Endothelial cell of umbilical vein (primary cell): ENCODE measurements around the gene PRKCD. TPM values are rescaled to one million over a fixed set of nuclear protein-coding genes. Genes with fewer than 3 reads are reported as not detected.

Experiments used
- BruUV-seq: library from RNA; stranded (reverse); fragments of 400-500 nt; replicated peaks from 2 replicates; lab custom pipeline; 2021; lab: Mats Ljungman, UMichigan
- CTCF ChIA-PET: fragments of 300-600, 350-600 bp; sonication (Branson Sonifier 250); formaldehyde crosslinking; loops from one replicate; lab custom pipeline; 2021; ENCODE audit warnings: antibody characterized with exemption, inconsistent platforms; lab: Charles Lee
- POLR2A ChIA-PET: fragments of 300-600, 350-600 bp; sonication (Branson Sonifier 250); formaldehyde crosslinking; loops from one replicate; lab custom pipeline; 2021; ENCODE audit warnings: antibody characterized with exemption, inconsistent platforms; lab: Charles Lee
- DNase-seq: peaks from one replicate; pipeline ENCODE4 v3.0.0-alpha.2; 2011; ENCODE audit warnings: low read depth, low spot score
- FAIRE-seq: peaks from 2 replicates; lab custom pipeline; 2011; peaks lifted over from hg19 to GRCh38; lab: Jason Lieb, UNC
- H2AFZ ChIP-seq: 2 replicates; pipeline ENCODE4 v1.6.0; 2012; ENCODE audit warnings: low read depth, low read length, control low read depth, inconsistent platforms
- H3K27ac ChIP-seq: 2 replicates; pipeline ENCODE4 v1.5.1; 2011; ENCODE audit warnings: low read depth, mild to moderate bottlenecking, control low read depth, low read length, moderate library complexity; ENCODE audit not compliant: insufficient read depth
- H3K27me3 ChIP-seq, 2 experiments: 2 replicates each; pipeline versions ENCODE4 v1.6.0 to v1.6.1; 2011; ENCODE audit warnings: low read length in 2 of 2, mixed read lengths in 1 of 2; ENCODE audit not compliant: control insufficient read depth in 2 of 2, insufficient read depth in 2 of 2
- H3K36me3 ChIP-seq, 2 experiments: 2 replicates in 1 of 2; 3 replicates in 1 of 2; pipeline ENCODE4 v1.5.1; 2011; ENCODE audit warnings: low read length in 2 of 2, mild to moderate bottlenecking in 1 of 2, moderate library complexity in 1 of 2; ENCODE audit not compliant: control insufficient read depth in 2 of 2, insufficient read depth in 2 of 2; ENCODE audit errors: extremely low read depth in 1 of 2
- H3K4me1 ChIP-seq: 3 replicates; pipeline ENCODE4 v1.5.1; 2011; ENCODE audit warnings: mild to moderate bottlenecking, low read length; ENCODE audit not compliant: control insufficient read depth, insufficient read depth; ENCODE audit errors: extremely low read depth
- H3K4me2 ChIP-seq: 2 replicates; pipeline ENCODE4 v1.6.1; 2011; ENCODE audit warnings: low read length, control low read depth, mixed read lengths; ENCODE audit not compliant: insufficient read depth
- H3K4me3 ChIP-seq, 3 experiments: fragments of 200-600 bp in 1 of 3; sonication (generic), shearing (Covaris generic) in 1 of 3; replicated peaks in 1 of 3; 2 replicates each; pipeline ENCODE4 v1.5.1; 2011 to 2016; ENCODE audit warnings: control low read depth in 3 of 3, low read length in 3 of 3, mild to moderate bottlenecking in 2 of 3, inconsistent platforms in 1 of 3, low read depth in 1 of 3, moderate library complexity in 1 of 3; ENCODE audit not compliant: insufficient read depth in 1 of 3
- H3K79me2 ChIP-seq: 2 replicates; pipeline ENCODE4 v1.6.0; 2012; ENCODE audit warnings: low read length, inconsistent platforms; ENCODE audit not compliant: control insufficient read depth, insufficient read depth
- H3K9ac ChIP-seq: replicated peaks from 2 replicates; pipeline ENCODE3; 2011; ENCODE audit warnings: low read length, control low read depth; ENCODE audit not compliant: insufficient read depth; ENCODE audit errors: extremely low read depth
- H3K9me1 ChIP-seq: replicated peaks from 3 replicates; pipeline ENCODE4 v1.6.0; 2011; ENCODE audit warnings: mild to moderate bottlenecking, low read length; ENCODE audit not compliant: control insufficient read depth, insufficient read depth; ENCODE audit errors: extremely low read depth
- H3K9me3 ChIP-seq: replicated peaks from 2 replicates; pipeline ENCODE4 v1.5.1; 2012; ENCODE audit warnings: low read length, inconsistent platforms; ENCODE audit not compliant: control insufficient read depth, insufficient read depth
- H4K20me1 ChIP-seq: replicated peaks from 2 replicates; pipeline ENCODE3; 2011; ENCODE audit warnings: mild to moderate bottlenecking, low read length; ENCODE audit not compliant: control insufficient read depth, insufficient read depth; ENCODE audit errors: extremely low read depth
- EZH2 ChIP-seq: IDR thresholded peaks from 2 replicates; pipeline ENCODE4 v1.6.1; 2012; ENCODE audit warnings: borderline replicate concordance, low read depth, mild to moderate bottlenecking, moderate library complexity, low read length, inconsistent platforms; ENCODE audit not compliant: severe bottlenecking
- FOS ChIP-seq: IDR thresholded peaks from 2 replicates; pipeline ENCODE4 v1.6.1; 2011; ENCODE audit warnings: mild to moderate bottlenecking, low read length, moderate library complexity, borderline replicate concordance; ENCODE audit not compliant: insufficient read depth
- GATA2 ChIP-seq: IDR thresholded peaks from 2 replicates; pipeline ENCODE4 v1.7.0; 2011; ENCODE audit warnings: low read depth, mild to moderate bottlenecking, moderate library complexity, mixed read lengths, low read length; ENCODE audit not compliant: insufficient read length, insufficient read depth
- JUN ChIP-seq: IDR thresholded peaks from 2 replicates; pipeline ENCODE4 v1.6.1; 2011; ENCODE audit warnings: borderline replicate concordance, low read depth; ENCODE audit not compliant: insufficient read length, insufficient read depth
- MAX ChIP-seq: IDR thresholded peaks from 2 replicates; pipeline ENCODE4 v1.6.1; 2011; ENCODE audit not compliant: insufficient read depth, insufficient read length
- MYC ChIP-seq: IDR thresholded peaks from one replicate; pipeline ENCODE4 v1.6.1; 2011; ENCODE audit warnings: mild to moderate bottlenecking, low read depth, low read length
- POLR2A ChIP-seq: IDR thresholded peaks from 2 replicates; pipeline ENCODE4 v1.6.1; 2012; ENCODE audit warnings: low read depth, mild to moderate bottlenecking, control low read depth, low read length
- POLR2AphosphoS5 ChIP-seq: IDR thresholded peaks from 2 replicates; pipeline ENCODE4 v1.6.1; 2012; ENCODE audit warnings: low read depth, mild to moderate bottlenecking, control low read depth, low read length, moderate library complexity; ENCODE audit not compliant: insufficient read depth
- dilution Hi-C: fragments of 300-500 bp; cut with MboI; formaldehyde crosslinking; loops from one replicate; pipeline ENCODE4 v1.15.0; 2019; ENCODE audit warnings: low sequenced_read_pairs; ENCODE audit not compliant: extremely low pct_ligation_motif_present
- intact Hi-C: fragments of 100-400 bp; cut with micrococcal nuclease; formaldehyde crosslinking; loops from one replicate; pipeline ENCODE4 v1.10.0; 2022
- polyA plus RNA-seq, 4 experiments: library from polyadenylated mRNA; depleted of rRNA in 3 of 4; stranded (reverse) in 3 of 4; unstranded in 1 of 4; fragments of >200 nt; gene quantifications; 2 replicates each; pipeline versions ENCODE4 v1.2.1 to v1.2.3, GENCODE V29; 2011 to 2012; ENCODE audit warnings: missing spikeins in 1 of 4
- total RNA-seq: library from RNA; stranded (reverse); gene quantifications from 2 replicates; pipeline ENCODE4 v1.2.3, GENCODE V29; 2021
- TF ChIP-seq, protein P1 (sequence below), 2 donors: IDR thresholded peaks; 1 replicate in 1 of 2; 2 replicates in 1 of 2; pipeline ENCODE4 v1.5.1; 2011; ENCODE audit warnings: low read length in 2 of 2, mild to moderate bottlenecking in 2 of 2, moderate library complexity in 2 of 2, control low read depth in 1 of 2, inconsistent platforms in 1 of 2, low read depth in 1 of 2; ENCODE audit not compliant: insufficient read depth in 1 of 2; ENCODE audit errors: extremely low read depth in 1 of 2

PRKCD gene
- total and polyA plus RNA-seq, 2 donors (not counting 3 experiments of a cell fraction or from before 2014, with no cell fraction given): 15.5 to 19.0 TPM

DNA sequence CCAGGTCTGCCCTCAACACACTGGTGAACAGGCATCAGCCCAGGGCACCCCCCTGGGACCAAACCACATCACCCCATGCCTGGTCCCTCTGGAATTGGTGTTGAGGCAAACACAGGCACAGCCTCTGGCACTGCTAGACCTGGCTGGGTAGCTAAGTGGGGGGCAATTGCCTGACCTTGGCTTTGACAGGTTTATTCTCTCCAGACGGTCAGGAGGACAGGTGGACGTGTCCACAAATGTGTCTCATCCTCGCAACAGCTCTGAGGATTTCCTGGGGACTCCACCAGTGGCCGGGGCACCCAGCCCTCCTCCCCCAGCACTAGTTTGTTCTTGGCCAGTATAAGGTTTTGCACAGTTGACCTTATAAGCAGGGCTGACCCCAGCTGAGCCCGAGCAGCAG lies 63.5 kb downstream of the PRKCD start:
- Histone ChIP-seq H4K20me1 (no peaks in the 10 kb centered on the region), H3K9me1 (no peaks in the 10 kb centered on the region), H3K4me1 (no peaks in the 10 kb centered on the region), H3K79me2 (peaks cover 2% of the 10 kb centered on the region), H3K36me3 (peaks cover 46 to 55% of the 10 kb centered on the region in 2 experiments), H3K9ac (no peak overlapping the region), H3K4me2 (no peak overlapping the region), H3K27ac (no peak overlapping the region), H3K9me3 (no peaks in the 10 kb centered on the region), H3K4me3 (no peak overlapping the region), H2AFZ (no peak overlapping the region), H3K27me3 (no peaks in the 10 kb centered on the region)
- dilution Hi-C loops: no loop called here
- no TSS peak for BruUV-seq
- FAIRE-seq (no peak), DNase-seq (no peak)
- no peak for TF ChIP-seq FOS
- no peak for TF ChIP-seq MAX
- TF ChIP-seq, protein P1, sequence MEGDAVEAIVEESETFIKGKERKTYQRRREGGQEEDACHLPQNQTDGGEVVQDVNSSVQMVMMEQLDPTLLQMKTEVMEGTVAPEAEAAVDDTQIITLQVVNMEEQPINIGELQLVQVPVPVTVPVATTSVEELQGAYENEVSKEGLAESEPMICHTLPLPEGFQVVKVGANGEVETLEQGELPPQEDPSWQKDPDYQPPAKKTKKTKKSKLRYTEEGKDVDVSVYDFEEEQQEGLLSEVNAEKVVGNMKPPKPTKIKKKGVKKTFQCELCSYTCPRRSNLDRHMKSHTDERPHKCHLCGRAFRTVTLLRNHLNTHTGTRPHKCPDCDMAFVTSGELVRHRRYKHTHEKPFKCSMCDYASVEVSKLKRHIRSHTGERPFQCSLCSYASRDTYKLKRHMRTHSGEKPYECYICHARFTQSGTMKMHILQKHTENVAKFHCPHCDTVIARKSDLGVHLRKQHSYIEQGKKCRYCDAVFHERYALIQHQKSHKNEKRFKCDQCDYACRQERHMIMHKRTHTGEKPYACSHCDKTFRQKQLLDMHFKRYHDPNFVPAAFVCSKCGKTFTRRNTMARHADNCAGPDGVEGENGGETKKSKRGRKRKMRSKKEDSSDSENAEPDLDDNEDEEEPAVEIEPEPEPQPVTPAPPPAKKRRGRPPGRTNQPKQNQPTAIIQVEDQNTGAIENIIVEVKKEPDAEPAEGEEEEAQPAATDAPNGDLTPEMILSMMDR (IDR thresholded peaks at IDR 0.05; ENCODE audit: extremely low read depth in 1 of 2, insufficient read depth in 1 of 2, low read depth in 1 of 2, low read length in 2 of 2): no peak
- no peak for TF ChIP-seq JUN
- TF ChIP-seq POLR2A: no peak
- TF ChIP-seq GATA2: no peak
- TF ChIP-seq POLR2AphosphoS5: no peak
- TF ChIP-seq EZH2: no peak
- no peak for TF ChIP-seq MYC
- intact Hi-C loops: loop anchor here (5.0 kb wide), 1 partner anchor 73 kb away; no protein-coding TSS in a partner anchor
- CTCF ChIA-PET: no interaction called here
- POLR2A ChIA-PET: no interaction called here
